Spinal cord (tissue), 10 donors: ENCODE measurements around the gene NRBF2. TPM values are rescaled to one million over a fixed set of nuclear protein-coding genes. Genes with fewer than 3 reads are reported as not detected.

Source experiments
- DNase-seq, 6 donors: peaks; one replicate each; pipeline versions ENCODE4 v3.0.0 to v3.0.0-alpha.2; 2013 to 2015; ENCODE audit warnings: low spot score in 6 of 6, low read depth in 4 of 6
- H3K27ac ChIP-seq: one replicate; pipeline ENCODE4 v1.5.1; 2013; ENCODE audit warnings: low read depth, low read length, control low read depth
- H3K27me3 ChIP-seq: one replicate; pipeline ENCODE4 v1.6.1; 2013; ENCODE audit warnings: low read length; ENCODE audit not compliant: control insufficient read depth, insufficient read depth
- H3K36me3 ChIP-seq: one replicate; pipeline ENCODE4 v1.6.1; 2013; ENCODE audit warnings: low read length; ENCODE audit not compliant: control insufficient read depth, insufficient read depth
- H3K4me1 ChIP-seq: one replicate; pipeline ENCODE4 v1.6.1; 2013; ENCODE audit warnings: low read length; ENCODE audit not compliant: control insufficient read depth, insufficient read depth
- H3K4me3 ChIP-seq: one replicate; pipeline ENCODE4 v1.5.1; 2013; ENCODE audit warnings: low read depth, low read length, control low read depth
- H3K9me3 ChIP-seq: one replicate; pipeline ENCODE4 v1.6.1; 2013; ENCODE audit warnings: low read length; ENCODE audit not compliant: control insufficient read depth, insufficient read depth
- WGBS: methylation state at CpG from one replicate; pipeline ENCODE4 v1.1.5; 2013; ENCODE audit warnings: missing lambda C conversion rate; ENCODE audit not compliant: insufficient coverage; 5-methylcytosine and 5-hydroxymethylcytosine counted together
- polyA plus RNA-seq, 2 donors: library from polyadenylated mRNA; unstranded; fragments of 120-200 nt; gene quantifications; one replicate each; pipeline ENCODE4 v1.2.1, GENCODE V29; 2013; ENCODE audit not compliant: insufficient read length in 2 of 2
- total RNA-seq, 2 donors: library from RNA; depleted of rRNA in 1 of 2; stranded (reverse); fragments of 120-200 nt in 1 of 2; fragments of >200 nt in 1 of 2; gene quantifications; one replicate each; pipeline versions ENCODE4 v1.2.3 to v1.2.4, GENCODE V29; 2013 to 2014
- donor health status: healthy.

Gene NRBF2
- total and polyA plus RNA-seq, 4 donors = 17.8 to 21.0 (median 20.3) TPM

- Histone ChIP-seq H3K36me3 (no peaks in the 10 kb centered on the region), H3K27ac (peak overlapping the region; percentile 80), H3K27me3 (no peaks in the 10 kb centered on the region), H3K4me1 (peaks cover 8% of the 10 kb centered on the region), H3K9me3 (no peaks in the 10 kb centered on the region), H3K4me3 (no peak overlapping the region)
- WGBS = 100% methylated on average over 1 of the region's 3 CpGs
- no peak for DNase-seq
Measured at GRCh38 chr10:63116452-63117072, 16.6 kb upstream of the NRBF2 start.

GRCh38 chr10:63119041-63119440, 14.1 kb upstream of the NRBF2 start:
- Histone ChIP-seq H3K36me3 (no peaks in the 10 kb centered on the region), H3K27ac (no peak overlapping the region), H3K27me3 (no peaks in the 10 kb centered on the region), H3K4me1 (peaks cover 8% of the 10 kb centered on the region), H3K4me3 (no peak overlapping the region), H3K9me3 (no peaks in the 10 kb centered on the region)
- DNase-seq = peak in 1 of 6 donors; percentile 68

- Histone ChIP-seq H3K9me3 (no peaks in the 10 kb centered on the region), H3K27me3 (no peaks in the 10 kb centered on the region), H3K27ac (no peak overlapping the region), H3K4me1 (no peaks in the 10 kb centered on the region), H3K36me3 (no peaks in the 10 kb centered on the region), H3K4me3 (no peak overlapping the region)
- peak in 1 of 6 donors; percentile 36 for DNase-seq
Measured at GRCh38 chr10:63120554-63120953, 12.6 kb upstream of the NRBF2 start.

GRCh38 chr10:63123727-63124362, 9.3 kb upstream of the NRBF2 start:
- Histone ChIP-seq H3K4me1 (no peaks in the 10 kb centered on the region), H3K4me3 (no peak overlapping the region), H3K27me3 (no peaks in the 10 kb centered on the region), H3K9me3 (no peaks in the 10 kb centered on the region), H3K27ac (no peak overlapping the region), H3K36me3 (no peaks in the 10 kb centered on the region)
- no CpG with 5 or more reads among the region's 2 CpGs for WGBS
- no peak for DNase-seq

- Histone ChIP-seq H3K27me3 (no peaks in the 10 kb centered on the region), H3K36me3 (no peaks in the 10 kb centered on the region), H3K4me1 (no peaks in the 10 kb centered on the region), H3K4me3 (no peak overlapping the region), H3K9me3 (no peaks in the 10 kb centered on the region), H3K27ac (no peak overlapping the region)
- no peak for DNase-seq
- 93% methylated on average over 1 of the region's 2 CpGs for WGBS
Measured at GRCh38 chr10:63125459-63125858, 7.7 kb upstream of the NRBF2 start.

- no peaks in the 10 kb centered on the region for H3K27me3 ChIP-seq
- H3K27ac ChIP-seq = no peak overlapping the region
- WGBS = 100% methylated on average over 2 of the region's 4 CpGs
- peaks cover 1% of the 10 kb centered on the region for H3K9me3 ChIP-seq
- no peaks in the 10 kb centered on the region for H3K36me3 ChIP-seq
- DNase-seq = no peak
- H3K4me3 ChIP-seq = no peak overlapping the region
- H3K4me1 ChIP-seq = no peaks in the 10 kb centered on the region
Measured at GRCh38 chr10:63128443-63128842, 4.7 kb upstream of the NRBF2 start.

- peaks cover 3% of the 10 kb centered on the region for H3K36me3 ChIP-seq
- 100% methylated on average over 1 of the region's 6 CpGs for WGBS
Measured at GRCh38 chr10:63129888-63130287, 3.2 kb upstream of the NRBF2 start.

GRCh38 chr10:63132651-63133055, 475 bp upstream of the NRBF2 start:
- peaks cover 1% of the 10 kb centered on the region for H3K9me3 ChIP-seq
- peaks cover 4% of the 10 kb centered on the region for H3K36me3 ChIP-seq
- no peak for DNase-seq
- peaks cover 5% of the 10 kb centered on the region for H3K4me1 ChIP-seq
- 63% methylated on average over 5 of the region's 6 CpGs for WGBS
- H3K27ac ChIP-seq = peak overlapping the region; percentile 92
- peak overlapping the region; percentile 78 for H3K4me3 ChIP-seq
- no peaks in the 10 kb centered on the region for H3K27me3 ChIP-seq

More at GRCh38 chr10:63129888-63130287, 3.2 kb upstream of the NRBF2 start:
- Histone ChIP-seq H3K27ac (no peak overlapping the region), H3K9me3 (peaks cover 1% of the 10 kb centered on the region), H3K4me1 (peaks cover 3% of the 10 kb centered on the region), H3K27me3 (no peaks in the 10 kb centered on the region), H3K4me3 (no peak overlapping the region)
- no peak for DNase-seq

GRCh38 chr10:63133821-63134557, 861 bp downstream of the NRBF2 start:
- H3K9me3 ChIP-seq = peaks cover 1% of the 10 kb centered on the region
- peak overlapping the region; percentile 92 for H3K27ac ChIP-seq
- WGBS = 83% methylated on average over 1 of the region's 9 CpGs
- H3K27me3 ChIP-seq = no peaks in the 10 kb centered on the region
- DNase-seq = no peak
- H3K4me3 ChIP-seq = peak overlapping the region; percentile 78
- peaks cover 4% of the 10 kb centered on the region for H3K36me3 ChIP-seq
- H3K4me1 ChIP-seq = peaks cover 5% of the 10 kb centered on the region
